Neural cell (in vitro differentiated cells): ENCODE measurements around the gene SNRNP25. TPM values are rescaled to one million over a fixed set of nuclear protein-coding genes. Genes with fewer than 3 reads are reported as not detected.
"Not testable (repeated sequence)": the region's sequence is repeated elsewhere in the genome, so short reads cannot be mapped to it uniquely, and the experiment has no call there.

Experiments
- H2AFZ ChIP-seq: fragments of 200-600, 300-800 bp; sonication (generic), shearing (Covaris generic); 2 replicates; pipeline ENCODE4 v1.6.0; 2014; ENCODE audit warnings: low read depth, mild to moderate bottlenecking, antibody characterized with exemption, low read length, moderate library complexity
- H3F3A ChIP-seq: fragments of 200-600 bp; shearing (Covaris generic); 2 replicates; pipeline ENCODE4 v1.6.1; 2016; ENCODE audit warnings: mild to moderate bottlenecking, moderate library complexity, mixed read lengths, antibody characterized with exemption, low read length; ENCODE audit not compliant: insufficient read depth, poor library complexity, severe bottlenecking
- H3K27ac ChIP-seq: fragments of 200-600, 300-800 bp; sonication (generic), shearing (Covaris generic); 2 replicates; pipeline ENCODE4 v1.5.1; 2014; ENCODE audit warnings: mild to moderate bottlenecking, low read length, moderate library complexity
- H3K27me3 ChIP-seq: fragments of 300-800, 200-600 bp; sonication (generic), shearing (Covaris generic); 2 replicates; pipeline ENCODE4 v1.6.0; 2014; ENCODE audit warnings: mild to moderate bottlenecking, low read depth, low read length, moderate library complexity; ENCODE audit not compliant: insufficient read depth
- H3K36me3 ChIP-seq: fragments of 300-800, 200-600 bp; sonication (generic), shearing (Covaris generic); 2 replicates; pipeline ENCODE4 v1.5.1; 2014; ENCODE audit warnings: mild to moderate bottlenecking, antibody characterized with exemption, low read length, moderate library complexity; ENCODE audit not compliant: insufficient read depth
- H3K4me2 ChIP-seq: fragments of 300-800, 200-600 bp; sonication (generic), shearing (Covaris generic); 2 replicates; pipeline ENCODE4 v1.6.0; 2014; ENCODE audit warnings: mild to moderate bottlenecking, low read length
- H3K4me3 ChIP-seq: fragments of 300-800, 200-600 bp; sonication (generic), shearing (Covaris generic); 2 replicates; pipeline ENCODE4 v1.5.1; 2014; ENCODE audit warnings: mild to moderate bottlenecking, low read length, moderate library complexity
- H3K79me2 ChIP-seq: fragments of 200-600 bp; shearing (Covaris generic); replicated peaks from 2 replicates; pipeline ENCODE4 v1.6.0; 2014; ENCODE audit warnings: mild to moderate bottlenecking, low read length, moderate library complexity; ENCODE audit not compliant: insufficient read depth
- H3K9ac ChIP-seq: fragments of 300-800, 200-600 bp; sonication (generic), shearing (Covaris generic); 2 replicates; pipeline ENCODE4 v1.6.1; 2016; ENCODE audit warnings: mild to moderate bottlenecking, low read length, mixed read lengths
- H3K9me2 ChIP-seq: fragments of 200-600 bp; shearing (Covaris generic); 2 replicates; pipeline ENCODE4 v1.6.1; 2016; ENCODE audit warnings: mild to moderate bottlenecking, low read length, mixed read lengths; ENCODE audit not compliant: insufficient read depth
- H3K9me3 ChIP-seq: fragments of 200-600, 300-800 bp; sonication (generic), shearing (Covaris generic); 2 replicates; pipeline ENCODE4 v1.6.1; 2016; ENCODE audit warnings: mild to moderate bottlenecking, mixed run types, low read length, moderate library complexity, mixed read lengths
- H4K20me1 ChIP-seq: fragments of 200-600 bp; shearing (Covaris generic); 2 replicates; pipeline ENCODE4 v1.6.1; 2016; ENCODE audit warnings: mild to moderate bottlenecking, mixed run types; ENCODE audit not compliant: insufficient read depth
- polyA plus RNA-seq: library from polyadenylated mRNA; depleted of rRNA; stranded (reverse); fragments of >200 nt; gene quantifications from 2 replicates; pipeline ENCODE4 v1.2.3, GENCODE V29; 2014

Gene SNRNP25
- polyA plus RNA-seq, 1 donor from 2014 or later: 46.4 TPM

DNA sequence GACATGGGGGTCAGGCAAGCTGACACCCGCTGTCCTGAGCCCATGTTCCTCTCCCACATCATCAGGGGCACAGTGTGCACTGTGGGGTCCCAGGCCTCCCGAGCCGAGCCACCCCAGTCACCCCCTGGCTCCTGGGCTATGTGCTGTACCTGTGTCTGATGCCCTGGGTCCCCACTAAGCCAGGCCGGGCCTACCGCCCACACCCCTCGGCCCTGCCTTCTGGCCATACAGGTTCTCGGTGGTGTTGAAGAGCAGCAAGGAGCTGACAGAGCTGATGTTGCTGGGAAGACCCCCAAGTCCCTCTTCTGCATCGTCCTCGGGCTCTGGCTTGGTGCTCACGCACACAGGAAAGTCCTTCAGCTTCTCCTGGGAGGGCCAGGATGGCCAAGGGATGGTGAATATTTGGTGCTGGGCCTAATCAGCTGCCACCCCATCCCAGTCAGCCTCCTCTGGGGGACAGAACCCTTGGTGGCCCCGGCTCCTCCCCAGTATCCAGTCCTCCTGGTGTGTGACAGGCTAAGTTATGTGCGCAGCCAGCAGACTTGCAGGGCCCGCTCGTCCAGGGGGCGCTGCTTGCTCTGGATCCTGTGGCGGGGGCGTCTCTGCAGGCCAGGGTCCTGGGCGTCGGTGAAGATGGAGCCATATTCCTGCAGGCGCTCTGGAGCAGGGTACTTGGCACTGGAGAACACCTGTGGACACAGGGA is 36.4 kb upstream of the SNRNP25 start:
- not testable (repeated sequence) for H3K79me2 ChIP-seq, H3K4me3 ChIP-seq, H3K4me2 ChIP-seq, H4K20me1 ChIP-seq, H3K9ac ChIP-seq, H2AFZ ChIP-seq, H3K36me3 ChIP-seq, H3F3A ChIP-seq, H3K27ac ChIP-seq, H3K27me3 ChIP-seq, H3K9me2 ChIP-seq, H3K9me3 ChIP-seq

DNA sequence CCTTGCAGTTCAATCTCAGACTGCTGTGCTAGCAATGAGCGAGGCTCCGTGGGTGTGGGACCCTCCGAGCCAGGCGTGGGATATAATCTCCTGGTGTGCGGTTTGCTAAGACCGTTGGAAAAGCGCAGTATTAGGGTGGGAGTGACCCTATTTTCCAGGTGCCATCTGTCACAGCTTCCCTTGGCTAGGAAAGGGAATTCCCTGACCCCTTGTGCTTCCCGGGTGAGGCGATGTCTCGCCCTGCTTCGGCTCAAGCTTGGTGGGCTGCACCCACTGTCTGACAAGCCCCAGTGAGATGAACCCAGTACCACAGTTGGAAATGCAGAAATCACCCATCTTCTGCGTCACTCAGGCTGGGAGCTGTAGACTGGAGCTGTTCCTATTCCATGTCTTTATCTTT is 32.7 kb upstream of the SNRNP25 start:
- not testable (repeated sequence) for H3K4me2 ChIP-seq, H3K9me3 ChIP-seq, H3K4me3 ChIP-seq, H3K36me3 ChIP-seq, H3K9me2 ChIP-seq, H2AFZ ChIP-seq, H3K27me3 ChIP-seq, H4K20me1 ChIP-seq, H3K27ac ChIP-seq, H3K9ac ChIP-seq, H3F3A ChIP-seq, H3K79me2 ChIP-seq

GRCh38 chr16:24151-24550 is 29.5 kb upstream of the SNRNP25 start:
- not testable (repeated sequence) for H3K9ac ChIP-seq, H3K4me2 ChIP-seq, H3K4me3 ChIP-seq, H2AFZ ChIP-seq, H3K36me3 ChIP-seq, H3K27ac ChIP-seq, H3K79me2 ChIP-seq, H3K27me3 ChIP-seq, H3K9me3 ChIP-seq, H3F3A ChIP-seq, H4K20me1 ChIP-seq, H3K9me2 ChIP-seq

DNA sequence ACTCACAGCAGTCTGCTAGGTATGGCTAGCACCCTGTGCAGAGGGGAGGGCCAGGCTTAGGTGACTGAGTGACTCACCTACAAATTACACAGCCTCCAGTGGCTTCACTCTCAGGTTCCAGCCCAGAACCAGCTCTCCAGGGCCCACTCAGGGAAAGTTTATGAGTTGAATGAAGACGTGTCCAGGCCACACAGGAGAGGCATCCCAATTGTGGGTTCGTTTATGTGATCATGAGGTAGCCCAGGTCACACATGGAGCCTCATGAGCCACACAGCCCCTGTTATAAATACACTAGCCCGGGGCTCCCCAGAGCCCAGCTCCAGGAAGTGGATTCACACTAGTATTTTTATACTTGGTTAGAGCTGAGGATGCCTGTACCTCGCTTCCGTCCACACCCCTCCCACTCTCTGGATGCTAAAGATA is 27.7 kb upstream of the SNRNP25 start:
- H4K20me1 ChIP-seq, H2AFZ ChIP-seq, H3K9ac ChIP-seq, H3K9me3 ChIP-seq, H3K27me3 ChIP-seq, H3K9me2 ChIP-seq, H3F3A ChIP-seq, H3K36me3 ChIP-seq, H3K4me3 ChIP-seq, H3K4me2 ChIP-seq, H3K79me2 ChIP-seq, H3K27ac ChIP-seq: not testable (repeated sequence)

DNA sequence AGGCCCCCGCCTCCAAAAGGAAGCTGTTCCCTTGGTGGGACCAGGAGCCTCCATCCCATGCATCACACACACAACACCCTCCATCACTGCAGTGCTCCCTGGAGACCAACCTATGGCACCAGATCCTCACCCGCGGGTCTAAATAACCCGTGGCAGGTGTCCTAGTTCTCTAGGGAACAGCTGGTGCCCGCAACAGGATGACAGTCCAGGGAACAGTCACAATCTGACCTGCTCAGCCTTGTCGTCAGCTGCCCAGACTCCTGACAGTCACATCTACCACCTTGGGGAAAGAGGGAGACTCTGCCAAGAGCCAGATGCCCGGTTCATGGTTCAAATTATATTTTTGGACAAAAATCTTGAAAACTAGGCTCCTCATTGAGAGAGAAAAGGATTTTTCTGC is 23.0 kb upstream of the SNRNP25 start:
- not testable (repeated sequence) for H3K9me3 ChIP-seq, H3K79me2 ChIP-seq, H2AFZ ChIP-seq, H4K20me1 ChIP-seq, H3F3A ChIP-seq, H3K9me2 ChIP-seq, H3K36me3 ChIP-seq, H3K27ac ChIP-seq, H3K27me3 ChIP-seq, H3K9ac ChIP-seq, H3K4me3 ChIP-seq, H3K4me2 ChIP-seq

DNA sequence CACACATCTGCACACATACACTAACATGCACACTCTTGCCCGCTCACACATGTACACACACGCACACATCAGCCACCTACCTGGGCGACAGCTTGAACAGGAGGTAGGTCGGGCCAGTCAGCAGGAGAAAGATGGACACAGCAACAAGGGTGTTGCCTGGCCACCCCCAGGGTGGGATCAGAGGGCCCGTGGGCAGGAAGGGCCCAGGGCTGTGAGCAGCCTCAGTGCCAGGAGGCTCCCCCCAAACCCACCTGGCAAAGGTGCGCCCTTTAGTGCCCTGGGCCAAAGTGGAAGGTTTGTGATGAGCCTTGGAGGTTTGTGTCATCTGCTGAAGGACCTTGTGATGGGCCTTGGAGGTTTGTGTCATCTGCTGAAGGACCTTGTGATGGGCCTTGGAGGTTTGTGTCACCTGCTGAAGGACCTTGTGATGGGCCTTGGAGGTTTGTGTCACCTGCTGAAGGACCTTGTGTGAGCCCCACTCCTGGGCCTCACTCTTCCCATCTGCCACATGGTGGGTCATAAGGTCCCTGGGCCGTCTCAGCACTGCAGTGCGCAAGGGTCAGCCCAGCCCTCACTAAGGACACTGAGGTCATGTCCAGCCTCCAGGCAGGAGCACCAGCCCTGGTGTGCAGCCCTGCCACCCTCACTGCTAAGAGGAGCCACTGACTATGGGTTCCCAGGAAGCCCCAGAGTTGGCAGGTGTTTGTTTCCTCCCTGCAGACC is 20.3 kb upstream of the SNRNP25 start:
- H3K79me2 ChIP-seq, H3K27ac ChIP-seq, H2AFZ ChIP-seq, H4K20me1 ChIP-seq, H3K4me3 ChIP-seq, H3K4me2 ChIP-seq, H3K36me3 ChIP-seq, H3K9me2 ChIP-seq, H3K27me3 ChIP-seq, H3K9ac ChIP-seq, H3K9me3 ChIP-seq, H3F3A ChIP-seq: not testable (repeated sequence)
